K562 (cell line): ENCODE results near the gene TRMT2A. TPM values are rescaled to one million over a fixed set of nuclear protein-coding genes. Genes with fewer than 3 reads are reported as not detected.

ENCODE experiments used
- ATAC-seq: fragments of 200-7000 bp; cut with Tn5 transposase; 3 replicates; pipeline ENCODE4 v1.9.1; 2020; ENCODE audit warnings: moderate library complexity
- BruUV-seq: library from RNA; stranded (reverse); fragments of 400-500 nt; replicated peaks from 2 replicates; lab custom pipeline; 2021; lab: Mats Ljungman, UMichigan
- CTCF ChIA-PET: fragments of 300-600 bp; formaldehyde crosslinking; extraction: SDS; loops from one replicate; lab custom pipeline; 2021; ENCODE audit warnings: low intra/inter-chr PET ratio; lab: Yijun Ruan, JAX
- POLR2A ChIA-PET: fragments of 300-600, 350-650 bp; sonication (Branson Sonifier 250); formaldehyde crosslinking; extraction: SDS; loops from one replicate; lab custom pipeline; 2021; ENCODE audit warnings: antibody characterized with exemption, inconsistent platforms; lab: Yijun Ruan, JAX
- DNase-seq, 4 experiments: peaks; one replicate each; pipeline versions ENCODE4 v3.0.0 to v3.0.0-alpha.2; 2011 to 2018; ENCODE audit warnings: low spot score in 3 of 4, mixed read lengths in 3 of 4; ENCODE audit errors: extremely low read depth in 1 of 4
- FAIRE-seq: peaks from 2 replicates; lab custom pipeline; 2011; peaks lifted over from hg19 to GRCh38; lab: Jason Lieb, UNC
- H2AFZ ChIP-seq: 2 replicates; pipeline ENCODE4 v1.6.0; 2011; ENCODE audit warnings: low read depth, low read length, control low read depth, inconsistent platforms
- H3K27ac ChIP-seq: fragments of 200-600 bp; 3 replicates; pipeline ENCODE4 v1.8.0; 2011; ENCODE audit warnings: low read depth, mild to moderate bottlenecking, control low read depth, inconsistent platforms, low read length, moderate library complexity, mixed read lengths; ENCODE audit errors: extremely low read depth
- H3K27me3 ChIP-seq, 2 experiments: fragments of 300-600 bp in 1 of 2; 2 replicates in 1 of 2; 3 replicates in 1 of 2; pipeline versions ENCODE4 v1.6.0 to v1.8.0; 2011; ENCODE audit warnings: inconsistent platforms in 2 of 2, low read length in 2 of 2, mild to moderate bottlenecking in 1 of 2, mixed read lengths in 1 of 2, moderate library complexity in 1 of 2; ENCODE audit not compliant: control insufficient read depth in 2 of 2, insufficient read depth in 2 of 2
- H3K36me3 ChIP-seq: fragments of 300-600 bp; 3 replicates; pipeline ENCODE4 v1.8.0; 2011; ENCODE audit warnings: mild to moderate bottlenecking, low read length, inconsistent platforms; ENCODE audit not compliant: control insufficient read depth, insufficient read depth
- H3K4me1 ChIP-seq, 2 experiments: fragments of 200-600 bp in 1 of 2; replicated peaks in 1 of 2; 2 replicates in 1 of 2; 3 replicates in 1 of 2; pipeline versions ENCODE4 v1.5.1 to v1.8.0; 2011; ENCODE audit warnings: inconsistent platforms in 2 of 2, low read length in 2 of 2, mild to moderate bottlenecking in 1 of 2, mixed read lengths in 1 of 2, moderate library complexity in 1 of 2; ENCODE audit not compliant: control insufficient read depth in 2 of 2, insufficient read depth in 2 of 2
- H3K4me2 ChIP-seq: 2 replicates; pipeline ENCODE4 v1.6.1; 2011; ENCODE audit warnings: low read length, control low read depth, inconsistent platforms, mixed read lengths; ENCODE audit not compliant: insufficient read depth
- H3K4me3 ChIP-seq: fragments of 200-600 bp; sonication (generic), shearing (Covaris generic); 2 replicates; pipeline ENCODE4 v1.5.1; 2016; ENCODE audit warnings: control low read depth, inconsistent platforms
- H3K79me2 ChIP-seq: fragments of 200-600 bp; 3 replicates; pipeline ENCODE4 v1.8.0; 2011; ENCODE audit warnings: low read length, inconsistent platforms; ENCODE audit not compliant: control insufficient read depth, insufficient read depth
- H3K9ac ChIP-seq, 2 experiments: 2 replicates each; pipeline versions ENCODE4 v1.6.0 to v1.6.1; 2011; ENCODE audit warnings: low read depth in 2 of 2, low read length in 2 of 2, control low read depth in 1 of 2, inconsistent platforms in 1 of 2, mild to moderate bottlenecking in 1 of 2, mixed read lengths in 1 of 2; ENCODE audit not compliant: insufficient read depth in 1 of 2
- H3K9me1 ChIP-seq: one replicate; pipeline ENCODE4 v1.6.0; 2011; ENCODE audit warnings: inconsistent platforms, mild to moderate bottlenecking, low read length, moderate library complexity; ENCODE audit not compliant: control insufficient read depth, insufficient read depth
- H3K9me3 ChIP-seq: replicated peaks from 2 replicates; pipeline ENCODE4 v1.5.1; 2011; ENCODE audit warnings: low read depth, low read length, inconsistent platforms; ENCODE audit not compliant: control insufficient read depth, insufficient read depth
- H4K20me1 ChIP-seq: replicated peaks from 2 replicates; pipeline ENCODE4 v1.6.1; 2011; ENCODE audit warnings: low read length, inconsistent platforms, mixed read lengths; ENCODE audit not compliant: control insufficient read depth, insufficient read depth
- EP300 ChIP-seq: IDR thresholded peaks from 2 replicates; pipeline ENCODE4 v1.6.1; 2012; ENCODE audit warnings: low read length, improper control_type of control experiment
- ESRRB ChIP-seq: fragments of 250-450 bp; sonication (Bioruptor Pico); IDR thresholded peaks from 2 replicates; pipeline ENCODE4 v1.5.0; 2020; ENCODE audit warnings: mild to moderate bottlenecking, moderate library complexity, borderline replicate concordance
- KLF1 ChIP-seq: fragments of 450-650 bp; IDR thresholded peaks from 2 replicates; pipeline ENCODE4 v1.6.1; 2016; ENCODE audit warnings: missing genetic modification characterization, missing compliant biosample characterization
- MAFK ChIP-seq: IDR thresholded peaks from 2 replicates; pipeline ENCODE4 v1.6.1; 2011; ENCODE audit warnings: low read length, improper control_type of control experiment
- MCM5 ChIP-seq: fragments of 450-650 bp; IDR thresholded peaks from 2 replicates; pipeline ENCODE4 v1.6.1; 2016; ENCODE audit warnings: low read depth
- MTA3 ChIP-seq: fragments of 450-650 bp; formaldehyde crosslinking; IDR thresholded peaks from 2 replicates; pipeline ENCODE4 v1.6.1; 2017; ENCODE audit warnings: mild to moderate bottlenecking, borderline replicate concordance
- RAD21 ChIP-seq, 2 experiments: fragments of 250-450 bp in 1 of 2; fragments of 450-650 bp in 1 of 2; sonication (Bioruptor Pico) in 1 of 2; formaldehyde crosslinking in 1 of 2; IDR thresholded peaks in 1 of 2; conservative IDR thresholded peaks in 1 of 2; 2 replicates each; pipeline versions ENCODE4 v1.4.0 to v1.8.0; 2020 to 2022; ENCODE audit warnings: mild to moderate bottlenecking in 2 of 2, moderate library complexity in 1 of 2
- SETDB1 ChIP-seq: IDR thresholded peaks from one replicate; pipeline ENCODE4 v1.6.1; 2012; ENCODE audit warnings: low read length, control low read depth, inconsistent platforms
- SMARCE1 ChIP-seq: fragments of 450-650 bp; IDR thresholded peaks from 2 replicates; pipeline ENCODE4 v1.7.1; 2016; ENCODE audit warnings: mild to moderate bottlenecking
- SNIP1 ChIP-seq: fragments of 450-650 bp; IDR thresholded peaks from 2 replicates; pipeline ENCODE4 v1.7.1; 2017; ENCODE audit warnings: low read depth, mild to moderate bottlenecking
- SRF ChIP-seq, 2 experiments: fragments of 250-450, 450-650 bp in 1 of 2; sonication (Bioruptor Pico) in 1 of 2; sonication (generic) in 1 of 2; formaldehyde crosslinking; IDR thresholded peaks; 2 replicates each; pipeline versions ENCODE4 v1.5.0 to v1.5.1; 2020 to 2022; ENCODE audit warnings: mild to moderate bottlenecking in 1 of 2, missing genetic modification reagents in 1 of 2
- TBL1XR1 ChIP-seq, 2 experiments: IDR thresholded peaks; 2 replicates each; pipeline ENCODE4 v1.6.1; 2012; ENCODE audit warnings: improper control_type of control experiment in 2 of 2, low read length in 2 of 2, mild to moderate bottlenecking in 1 of 2
- ZNF449 ChIP-seq: fragments of 250-450 bp; sonication (Bioruptor Pico); IDR thresholded peaks from 2 replicates; pipeline ENCODE4 v1.8.0; 2022; ENCODE audit warnings: moderate library complexity, mild to moderate bottlenecking, inconsistent platforms
- ZNF551 ChIP-seq: fragments of 250-450 bp; sonication (Bioruptor Pico); IDR thresholded peaks from 2 replicates; pipeline ENCODE4 v1.5.0; 2021; ENCODE audit warnings: mild to moderate bottlenecking, moderate library complexity
- WGBS: fragments of 100-300 bp; shearing (Covaris generic); methylation state at CpG from one replicate; pipeline ENCODE4 v1.1.6; 2016; ENCODE audit warnings: low coverage, mixed read lengths; ENCODE audit not compliant: insufficient coverage; ENCODE audit errors: missing lambda C conversion rate; 5-methylcytosine and 5-hydroxymethylcytosine counted together
- in situ Hi-C: fragments of 300-500 bp; cut with MboI; formaldehyde crosslinking; loops from 4 replicates; pipeline ENCODE4 v1.15.0; 2018; ENCODE audit warnings: inconsistent platforms, mixed read lengths
- intact Hi-C: fragments of 100-400 bp; cut with micrococcal nuclease; formaldehyde crosslinking; loops from 2 replicates; pipeline ENCODE4 v1.14.2; 2022
- polyA plus RNA-seq, 8 experiments: library from polyadenylated mRNA; depleted of rRNA in 4 of 8; stranded (reverse) in 5 of 8; unstranded in 3 of 8; fragments of >200 nt; fragmentation: Nextera tagmentation in 2 of 8; fragmentation: Illumina TruSeq in 1 of 8; extraction: Ambion mirVana in 2 of 8; extraction: Trizol in 1 of 8; gene quantifications; 2 replicates each; pipeline versions ENCODE4 v1.2.1 to v1.2.3, GENCODE V29; 2011 to 2014; ENCODE audit warnings: inconsistent platforms in 1 of 8, missing spikeins in 1 of 8
- total RNA-seq, 7 experiments: library from RNA; depleted of rRNA in 6 of 7; stranded (reverse); fragments of >200 nt in 6 of 7; fragmentation: Illumina TruSeq in 2 of 7; extraction: Trizol in 2 of 7; gene quantifications; 2 replicates each; pipeline versions ENCODE4 v1.2.1 to v1.2.3, GENCODE V29; 2011 to 2021; ENCODE audit warnings: low replicate concordance in 1 of 7

The TRMT2A gene
- total and polyA plus RNA-seq, 9 of the 15 experiments (the other 6 are each of a cell fraction or from before 2014, with no cell fraction given) = 1.6 to 265 (median 140) TPM

GRCh38 chr22:20088263-20088648, 28.8 kb downstream of the TRMT2A start:
- H3K9ac ChIP-seq = peak overlapping the region in 1 of 2 experiments; percentile 53; a peak in 2 of 4 replicates
- no peak overlapping the region for H3K27ac ChIP-seq
- BruUV-seq = no TSS peak
- no peak overlapping the region for H3K4me2 ChIP-seq
- H3K36me3 ChIP-seq = peaks cover 97% of the 10 kb centered on the region
- no peaks in the 10 kb centered on the region for H3K27me3 ChIP-seq
- H3K9me3 ChIP-seq = no peaks in the 10 kb centered on the region
- ATAC-seq = no peak
- peaks cover 24 to 30% of the 10 kb centered on the region in 2 experiments for H3K4me1 ChIP-seq
- ChIA-PET CTCF (no interaction called here), POLR2A (interaction anchor here (0.6 to 19.4 kb wide), 17 partner anchors 5 to 859 kb away, joined by 3 to 513 read pairs (median 3); partner anchors contain the start of genes RANBP1, TANGO2 and TRMT2A)
- TF ChIP-seq MAFK (0 out of 2 replicates have a peak, but pooled peaks have one; percentile 2), EP300 (no peak), MCM5 (no peak), SNIP1 (no peak), SMARCE1 (no peak), MTA3 (no peak), SETDB1 (peak; percentile 38), RAD21 (CRISPR knock-in tag; conservative IDR thresholded peaks at IDR 0.05 in 1 of 2, IDR thresholded peaks at IDR 0.05 in 1 of 2) (no peak), KLF1 (0 out of 2 replicates have a peak, but pooled peaks have one; percentile 15), SRF (CRISPR knock-in tag; IDR thresholded peaks at IDR 0.05) (0 out of 4 replicates have a peak, but pooled peaks of 1 of the 2 experiments have one; percentile 20), ZNF449 (CRISPR knock-in tag) (no peak), ESRRB (CRISPR knock-in tag) (no peak), ZNF551 (CRISPR knock-in tag) (no peak), TBL1XR1 (IDR thresholded peaks at IDR 0.05; ENCODE audit: low read length in 2 of 2) (0 out of 4 replicates have a peak, but pooled peaks of 1 of the 2 experiments have one; percentile 15)
- no peak overlapping the region for H2AFZ ChIP-seq
- no peak for DNase-seq
- in situ Hi-C loops = loop anchor here (5.0 kb wide), 1 partner anchor 116 kb away; no protein-coding TSS in a partner anchor
- H3K9me1 ChIP-seq = peaks cover 9% of the 10 kb centered on the region
- no peak for FAIRE-seq
- 95% methylated on average over 8 of the region's 8 CpGs for WGBS
- peaks cover 26% of the 10 kb centered on the region for H4K20me1 ChIP-seq
- intact Hi-C loops = no loop called here
- H3K79me2 ChIP-seq = peaks cover 79% of the 10 kb centered on the region
- no peak overlapping the region for H3K4me3 ChIP-seq
